SU-DHL-6 (cell line): ENCODE measurements around the gene RRP15.

Source experiments
- CTCF ChIP-seq: fragments of 200-600 bp; sonication (generic); IDR thresholded peaks from one replicate; pipeline ENCODE4 v1.5.1; 2017; ENCODE audit warnings: antibody characterized with exemption, mild to moderate bottlenecking, low read length, moderate library complexity; ENCODE audit not compliant: insufficient read depth, poor library complexity, severe bottlenecking
- EZH2phosphoT487 ChIP-seq: fragments of 200-600 bp; sonication (generic), shearing (Covaris generic); conservative IDR thresholded peaks from 2 replicates; pipeline ENCODE4 v1.6.1; 2018; ENCODE audit warnings: mild to moderate bottlenecking, antibody characterized with exemption, low read length, moderate library complexity, mixed read lengths

GRCh38 chr1:218342091-218342490 lies 57.0 kb downstream of the RRP15 start:
- no peak for TF ChIP-seq CTCF
- TF ChIP-seq EZH2phosphoT487, result no peak
